ENCODE data around the gene REV3L.

Gene REV3L

GRCh38 chr6:111353912-111354462, 129.0 kb downstream of the REV3L start:
- TF ChIP-seq, protein P1, sequence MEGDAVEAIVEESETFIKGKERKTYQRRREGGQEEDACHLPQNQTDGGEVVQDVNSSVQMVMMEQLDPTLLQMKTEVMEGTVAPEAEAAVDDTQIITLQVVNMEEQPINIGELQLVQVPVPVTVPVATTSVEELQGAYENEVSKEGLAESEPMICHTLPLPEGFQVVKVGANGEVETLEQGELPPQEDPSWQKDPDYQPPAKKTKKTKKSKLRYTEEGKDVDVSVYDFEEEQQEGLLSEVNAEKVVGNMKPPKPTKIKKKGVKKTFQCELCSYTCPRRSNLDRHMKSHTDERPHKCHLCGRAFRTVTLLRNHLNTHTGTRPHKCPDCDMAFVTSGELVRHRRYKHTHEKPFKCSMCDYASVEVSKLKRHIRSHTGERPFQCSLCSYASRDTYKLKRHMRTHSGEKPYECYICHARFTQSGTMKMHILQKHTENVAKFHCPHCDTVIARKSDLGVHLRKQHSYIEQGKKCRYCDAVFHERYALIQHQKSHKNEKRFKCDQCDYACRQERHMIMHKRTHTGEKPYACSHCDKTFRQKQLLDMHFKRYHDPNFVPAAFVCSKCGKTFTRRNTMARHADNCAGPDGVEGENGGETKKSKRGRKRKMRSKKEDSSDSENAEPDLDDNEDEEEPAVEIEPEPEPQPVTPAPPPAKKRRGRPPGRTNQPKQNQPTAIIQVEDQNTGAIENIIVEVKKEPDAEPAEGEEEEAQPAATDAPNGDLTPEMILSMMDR (IDR thresholded peaks at IDR 0.05; ENCODE audit: insufficient read depth, low read length, poor library complexity, severe bottlenecking): no peak
- H3K36me3 ChIP-seq (ENCODE audit: control insufficient read depth, insufficient read depth, low read length): peaks cover 3% of the 10 kb centered on the region
- H3K27me3 ChIP-seq (replicated peaks; ENCODE audit: control insufficient read depth, insufficient read depth, low read length): no peaks in the 10 kb centered on the region
- DNase-seq (ENCODE audit: extremely low read depth, insufficient read length): no peak
- no peak overlapping the region for H3K4me3 ChIP-seq (replicated peaks; ENCODE audit: low read depth, low read length)

DNA sequence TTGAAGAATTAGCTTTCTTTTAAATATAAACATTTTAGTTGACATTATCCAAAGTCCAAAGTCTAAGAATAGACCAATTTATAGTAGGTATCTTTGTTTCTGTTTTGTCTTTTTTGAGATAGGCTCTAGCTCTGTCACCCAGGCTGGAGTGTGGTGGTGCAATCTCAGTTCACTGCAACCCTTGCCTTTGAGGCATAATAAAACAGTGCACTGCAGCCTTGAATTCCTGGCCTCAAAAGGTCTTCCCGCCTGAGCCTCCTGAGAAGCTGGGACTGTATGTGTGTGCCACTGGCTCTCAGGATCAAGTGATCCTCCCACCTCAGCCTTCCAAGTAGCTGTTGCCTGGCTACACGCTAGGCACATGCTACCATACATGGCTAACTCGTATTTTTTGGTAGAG, 135.4 kb downstream of the REV3L start:
- TF ChIP-seq, protein P1 (IDR thresholded peaks at IDR 0.05; ENCODE audit: insufficient read depth, low read length, poor library complexity, severe bottlenecking): no peak
- Histone ChIP-seq H3K27me3 (replicated peaks; ENCODE audit: control insufficient read depth, insufficient read depth, low read length) (no peaks in the 10 kb centered on the region), H3K36me3 (ENCODE audit: control insufficient read depth, insufficient read depth, low read length) (peaks cover 1% of the 10 kb centered on the region), H3K4me3 (replicated peaks; ENCODE audit: low read depth, low read length) (no peak overlapping the region)
- no peak for DNase-seq (ENCODE audit: extremely low read depth, insufficient read length)

DNA sequence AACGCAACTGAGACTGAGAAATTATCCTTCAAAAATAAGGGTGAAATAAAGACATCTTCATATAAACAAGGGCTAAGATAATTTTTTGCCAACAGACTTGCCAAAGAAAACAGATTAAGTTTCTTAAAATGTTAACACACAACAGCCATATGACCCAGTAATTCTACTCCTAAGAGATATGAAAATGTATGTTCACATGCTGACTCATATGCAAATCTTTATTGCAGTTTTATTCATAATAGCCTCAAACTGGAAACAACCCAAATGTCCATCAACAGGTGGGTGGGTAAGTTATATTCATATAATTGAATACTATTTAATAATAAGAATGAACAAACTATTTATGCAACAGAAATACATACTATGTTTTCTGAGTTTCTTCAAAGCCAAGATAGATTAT, 140.1 kb downstream of the REV3L start:
- H3K4me3 ChIP-seq (replicated peaks; ENCODE audit: low read depth, low read length): no peak overlapping the region
- no peaks in the 10 kb centered on the region for H3K27me3 ChIP-seq (replicated peaks; ENCODE audit: control insufficient read depth, insufficient read depth, low read length)
- DNase-seq (ENCODE audit: extremely low read depth, insufficient read length): no peak
- peaks cover 4% of the 10 kb centered on the region for H3K36me3 ChIP-seq (ENCODE audit: control insufficient read depth, insufficient read depth, low read length)
- TF ChIP-seq, protein P1 (IDR thresholded peaks at IDR 0.05; ENCODE audit: insufficient read depth, low read length, poor library complexity, severe bottlenecking): no peak

DNA sequence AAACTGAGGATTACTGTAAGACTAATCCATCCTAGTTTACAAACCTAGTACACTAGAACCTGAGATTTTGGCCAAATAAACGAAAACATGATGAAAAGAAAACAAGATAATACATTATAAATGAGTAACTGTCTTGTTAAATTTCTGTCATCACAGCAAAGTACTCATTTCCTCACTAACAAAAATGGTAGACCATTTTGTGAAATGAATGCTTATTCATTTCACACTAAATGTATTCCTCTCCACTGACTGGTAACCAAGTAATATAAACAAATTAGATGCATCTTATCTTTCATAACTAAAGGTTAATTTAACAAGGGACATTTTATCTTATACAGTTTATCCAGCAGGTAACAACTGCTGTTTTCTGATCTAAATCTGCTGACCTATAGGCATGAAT, 143.7 kb downstream of the REV3L start:
- Histone ChIP-seq H3K4me3 (replicated peaks; ENCODE audit: low read depth, low read length) (no peak overlapping the region), H3K36me3 (ENCODE audit: control insufficient read depth, insufficient read depth, low read length) (peaks cover 4% of the 10 kb centered on the region), H3K27me3 (replicated peaks; ENCODE audit: control insufficient read depth, insufficient read depth, low read length) (no peaks in the 10 kb centered on the region)
- DNase-seq (ENCODE audit: extremely low read depth, insufficient read length): no peak
- TF ChIP-seq, protein P1 (IDR thresholded peaks at IDR 0.05; ENCODE audit: insufficient read depth, low read length, poor library complexity, severe bottlenecking): no peak

GRCh38 chr6:111338843-111339242, 144.2 kb downstream of the REV3L start:
- peak; percentile 47 for DNase-seq (ENCODE audit: extremely low read depth, insufficient read length)
- TF ChIP-seq, protein P1 (IDR thresholded peaks at IDR 0.05; ENCODE audit: insufficient read depth, low read length, poor library complexity, severe bottlenecking): no peak
- peaks cover 4% of the 10 kb centered on the region for H3K36me3 ChIP-seq (ENCODE audit: control insufficient read depth, insufficient read depth, low read length)
- no peaks in the 10 kb centered on the region for H3K27me3 ChIP-seq (replicated peaks; ENCODE audit: control insufficient read depth, insufficient read depth, low read length)
- H3K4me3 ChIP-seq (replicated peaks; ENCODE audit: low read depth, low read length): no peak overlapping the region

GRCh38 chr6:111337829-111338236, 145.2 kb downstream of the REV3L start:
- TF ChIP-seq, protein P1 (IDR thresholded peaks at IDR 0.05; ENCODE audit: insufficient read depth, low read length, poor library complexity, severe bottlenecking): no peak
- H3K36me3 ChIP-seq (ENCODE audit: control insufficient read depth, insufficient read depth, low read length): peaks cover 4% of the 10 kb centered on the region
- H3K27me3 ChIP-seq (replicated peaks; ENCODE audit: control insufficient read depth, insufficient read depth, low read length): no peaks in the 10 kb centered on the region
- no peak overlapping the region for H3K4me3 ChIP-seq (replicated peaks; ENCODE audit: low read depth, low read length)
- DNase-seq (ENCODE audit: extremely low read depth, insufficient read length): no peak
